AG10803 (cell line): Measurements from ENCODE around the gene AFF4.

ENCODE experiments used
- DNase-seq: peaks from one replicate; pipeline ENCODE4 v3.0.0; 2010; ENCODE audit warnings: low read depth
- H3K4me3 ChIP-seq: 2 replicates; pipeline ENCODE4 v1.5.1; 2011; ENCODE audit warnings: mild to moderate bottlenecking, low read length, control low read depth
- TF ChIP-seq, protein P1 (sequence below): conservative IDR thresholded peaks from 2 replicates; pipeline ENCODE4 v1.5.1; 2011; ENCODE audit warnings: mild to moderate bottlenecking, low read length, control low read depth, inconsistent platforms

Gene AFF4

DNA sequence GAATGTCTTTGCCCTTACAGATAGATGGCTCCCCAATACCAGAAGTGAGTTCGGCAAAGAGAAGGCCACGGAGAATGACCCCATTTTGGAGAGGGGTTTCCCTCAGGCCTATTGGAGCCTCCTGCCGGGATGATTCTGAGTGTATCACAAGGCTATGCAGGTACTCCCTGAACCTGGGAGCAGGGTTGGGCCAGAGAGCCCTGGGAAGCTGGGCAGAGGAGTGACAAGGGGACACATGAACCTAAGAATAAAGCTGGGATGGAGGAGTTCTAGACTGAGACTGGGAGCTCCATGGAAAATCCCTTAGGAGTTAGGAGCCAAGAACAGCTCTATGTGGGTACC, 89.5 kb downstream of the AFF4 start:
- TF ChIP-seq, protein P1, sequence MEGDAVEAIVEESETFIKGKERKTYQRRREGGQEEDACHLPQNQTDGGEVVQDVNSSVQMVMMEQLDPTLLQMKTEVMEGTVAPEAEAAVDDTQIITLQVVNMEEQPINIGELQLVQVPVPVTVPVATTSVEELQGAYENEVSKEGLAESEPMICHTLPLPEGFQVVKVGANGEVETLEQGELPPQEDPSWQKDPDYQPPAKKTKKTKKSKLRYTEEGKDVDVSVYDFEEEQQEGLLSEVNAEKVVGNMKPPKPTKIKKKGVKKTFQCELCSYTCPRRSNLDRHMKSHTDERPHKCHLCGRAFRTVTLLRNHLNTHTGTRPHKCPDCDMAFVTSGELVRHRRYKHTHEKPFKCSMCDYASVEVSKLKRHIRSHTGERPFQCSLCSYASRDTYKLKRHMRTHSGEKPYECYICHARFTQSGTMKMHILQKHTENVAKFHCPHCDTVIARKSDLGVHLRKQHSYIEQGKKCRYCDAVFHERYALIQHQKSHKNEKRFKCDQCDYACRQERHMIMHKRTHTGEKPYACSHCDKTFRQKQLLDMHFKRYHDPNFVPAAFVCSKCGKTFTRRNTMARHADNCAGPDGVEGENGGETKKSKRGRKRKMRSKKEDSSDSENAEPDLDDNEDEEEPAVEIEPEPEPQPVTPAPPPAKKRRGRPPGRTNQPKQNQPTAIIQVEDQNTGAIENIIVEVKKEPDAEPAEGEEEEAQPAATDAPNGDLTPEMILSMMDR, result no peak
- no peak overlapping the region for H3K4me3 ChIP-seq
- DNase-seq, result no peak

DNA sequence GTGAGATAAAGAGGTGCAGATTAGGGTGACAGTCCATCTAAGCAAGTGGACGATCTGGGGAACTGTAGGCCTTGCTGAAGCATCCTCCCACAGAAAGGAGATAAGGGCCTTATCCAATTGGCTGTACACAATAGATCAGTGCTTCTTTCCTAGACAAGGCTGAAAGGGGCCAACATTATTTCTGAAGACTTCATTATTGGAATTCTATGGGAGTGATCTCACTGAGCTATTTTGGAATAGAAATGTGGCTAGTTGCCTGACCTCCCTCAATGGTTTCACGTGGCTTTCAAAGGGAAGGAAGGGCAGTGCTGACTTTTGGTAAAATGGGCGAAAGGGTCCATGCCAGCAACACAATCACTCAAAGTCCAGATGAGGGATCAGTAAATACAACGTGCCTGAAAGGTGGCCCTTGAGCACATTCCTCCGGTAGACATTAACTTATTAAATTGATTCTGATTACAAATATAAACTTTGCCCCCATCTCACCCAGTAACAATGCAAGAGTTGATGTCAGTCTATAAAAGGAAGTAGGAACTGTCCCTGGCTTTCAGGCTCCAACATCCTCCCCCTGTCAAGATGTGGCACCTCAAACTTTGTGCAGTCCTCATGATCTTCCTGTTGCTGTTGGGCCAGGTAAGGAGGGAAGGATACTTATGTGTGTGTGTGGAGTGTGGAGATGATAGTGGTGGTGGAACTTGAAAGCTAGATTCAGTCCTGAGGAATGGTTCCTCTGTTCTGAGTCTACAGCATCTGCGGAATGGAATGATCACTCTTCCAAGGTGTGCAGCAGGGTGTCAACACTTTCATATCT, 90.1 kb downstream of the AFF4 start, which contains the start of gene LEAP2:
Gene LEAP2, plus strand, starts transcription at position 550 of the 811 bp plus-strand sequence. Its CDS starts 27 bp downstream, at position 577.
- peak; percentile 20 for DNase-seq
- TF ChIP-seq, protein P1, result no peak
- H3K4me3 ChIP-seq, result no peak within 1 kb of the TSS

- TF ChIP-seq, protein P1, result no peak
- no peak for DNase-seq
Measured at GRCh38 chr5:132872788-132873118, 90.7 kb downstream of the AFF4 start.

DNA sequence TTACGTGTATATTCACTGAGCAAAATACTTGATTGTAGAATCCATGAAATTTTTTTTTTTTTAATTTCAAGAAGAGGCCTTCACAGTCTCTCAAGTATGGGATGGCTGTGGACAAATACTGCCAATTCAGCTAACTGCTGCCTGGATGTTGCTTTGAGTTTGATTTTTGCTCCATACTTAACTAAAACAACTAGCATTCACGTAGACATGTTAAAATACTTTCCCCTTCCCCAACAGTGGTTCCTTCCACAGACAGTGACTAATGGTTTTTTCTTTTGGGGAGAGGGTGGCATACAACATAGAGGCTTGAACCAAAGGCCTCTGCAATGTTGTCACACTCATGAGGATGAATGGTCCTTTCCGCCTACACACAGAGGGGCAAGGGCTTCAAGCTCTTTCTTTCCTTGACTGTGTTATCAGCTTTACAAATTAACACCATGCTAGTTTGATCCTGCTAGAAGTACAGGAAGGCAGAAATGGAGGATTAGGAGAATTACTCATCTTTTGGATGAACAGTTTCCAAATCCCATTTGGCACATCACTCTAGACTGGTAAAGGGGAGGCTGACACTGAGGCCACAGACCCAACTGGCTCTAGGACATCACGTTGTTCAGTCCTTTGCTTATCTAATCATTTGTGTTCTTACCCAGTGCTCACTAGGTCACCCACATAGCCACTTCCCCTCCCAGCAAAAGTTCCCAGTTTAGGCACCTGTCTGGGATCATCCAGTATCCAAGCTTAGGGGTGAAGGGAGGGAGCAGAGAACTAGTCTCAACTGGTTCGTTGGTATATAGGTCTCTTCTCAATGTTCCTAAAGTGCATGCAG, 91.8 kb downstream of the AFF4 start:
- no peak overlapping the region for H3K4me3 ChIP-seq
- DNase-seq, result no peak
- TF ChIP-seq, protein P1, result no peak

More at GRCh38 chr5:132872788-132873118, 90.7 kb downstream of the AFF4 start:
- no peak overlapping the region for H3K4me3 ChIP-seq

GRCh38 chr5:132870801-132871200, 92.6 kb downstream of the AFF4 start:
- no peak for DNase-seq
- H3K4me3 ChIP-seq, result no peak overlapping the region
- TF ChIP-seq, protein P1, result no peak

- H3K4me3 ChIP-seq, result no peak overlapping the region
- TF ChIP-seq, protein P1, result no peak
Measured at GRCh38 chr5:132868754-132869153, 94.7 kb downstream of the AFF4 start.

More at GRCh38 chr5:132868754-132869153, 94.7 kb downstream of the AFF4 start:
- DNase-seq, result no peak
